Renal pelvis (tissue), 4 donors: ENCODE measurements around the gene PC. TPM values are rescaled to one million over a fixed set of nuclear protein-coding genes. Genes with fewer than 3 reads are reported as not detected.

Experiments used
- DNase-seq: peaks from one replicate; pipeline ENCODE4 v3.0.0-alpha.2; 2013
- polyA plus RNA-seq, 3 donors: library from polyadenylated mRNA; unstranded; fragments of 120-200 nt; gene quantifications; one replicate each; pipeline ENCODE4 v1.2.1, GENCODE V29; 2013; ENCODE audit not compliant: insufficient read length in 3 of 3

Gene PC
- polyA plus RNA-seq, 3 donors, result 56.3 to 61.7 (median 56.8) TPM

DNA sequence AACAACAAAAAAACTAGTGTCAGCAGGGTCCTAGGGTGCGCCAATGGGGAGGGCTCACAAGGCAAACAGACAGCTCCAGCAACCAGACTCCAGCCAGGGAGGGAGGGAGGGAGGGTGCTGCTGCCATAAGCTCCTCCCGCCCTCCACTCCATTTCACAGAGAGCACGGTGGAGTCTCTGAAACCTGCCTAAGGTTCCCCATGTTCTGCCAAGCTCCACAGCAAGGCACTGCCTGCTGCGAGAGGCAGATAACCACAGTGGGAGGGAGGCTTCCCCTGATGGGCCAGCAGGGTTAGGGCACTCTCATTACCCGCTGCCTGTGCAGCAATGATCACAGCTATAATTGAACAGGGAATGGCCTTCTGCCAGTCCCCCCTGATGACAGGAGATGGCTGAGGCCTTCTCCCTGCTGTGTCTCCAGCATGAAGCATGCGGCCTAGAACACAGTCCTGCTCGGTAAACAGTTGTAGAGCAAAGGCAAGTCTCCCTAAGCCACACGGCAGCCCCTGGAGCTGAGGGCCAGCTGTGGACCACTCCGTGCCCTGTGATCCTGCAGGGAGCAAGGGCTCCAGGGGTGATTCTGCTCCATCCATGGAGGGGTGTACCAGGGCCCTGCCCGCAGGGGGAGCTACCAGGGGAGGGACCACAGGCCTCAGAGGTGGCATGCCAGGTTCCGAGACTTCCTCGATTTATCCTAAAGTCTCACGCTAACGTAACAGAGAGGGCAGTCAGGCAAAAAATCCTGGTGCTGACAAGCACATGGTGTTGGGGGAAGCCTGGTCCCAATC lies 42.9 kb downstream of the PC start:
- no peak for DNase-seq

DNA sequence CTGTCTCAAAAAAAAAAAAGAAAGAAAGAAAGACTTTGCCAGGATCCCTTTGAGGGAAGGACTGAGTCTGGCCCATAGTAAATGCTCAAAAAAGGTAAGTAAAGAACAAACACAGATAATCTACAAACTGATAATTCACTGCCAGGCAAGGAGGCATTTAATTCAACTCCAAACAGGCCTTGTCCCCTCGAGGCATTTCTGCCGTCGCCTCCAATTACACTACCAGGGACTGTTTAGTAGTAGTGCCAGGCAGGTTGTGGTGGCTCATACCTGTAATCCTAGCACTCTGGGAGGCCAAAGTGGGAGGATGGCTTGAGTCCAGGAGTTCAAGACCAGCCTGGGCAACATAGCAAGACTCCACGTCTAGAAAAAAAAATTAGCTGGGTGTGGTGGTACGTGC lies 43.7 kb downstream of the PC start:
- DNase-seq, result no peak

DNA sequence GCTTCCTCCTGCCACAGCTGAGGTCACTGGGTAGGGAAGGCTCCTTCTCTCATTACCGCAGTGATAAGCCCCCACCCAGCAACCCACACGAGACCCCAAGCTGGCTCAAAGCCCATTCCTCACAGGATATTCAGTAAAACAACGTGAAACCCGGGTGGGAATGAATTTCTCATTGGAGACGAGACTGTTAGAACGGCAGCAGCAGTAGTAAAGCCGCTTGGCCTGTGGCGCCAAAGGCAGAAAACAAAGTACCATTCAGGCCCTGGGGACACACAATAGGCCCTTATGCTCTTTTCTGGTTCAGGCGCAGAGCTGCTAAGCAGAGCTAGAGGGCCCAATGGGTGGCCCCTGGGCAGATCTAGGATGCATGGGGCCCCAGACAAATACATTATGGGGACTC lies 45.3 kb downstream of the PC start:
- DNase-seq, result no peak

DNA sequence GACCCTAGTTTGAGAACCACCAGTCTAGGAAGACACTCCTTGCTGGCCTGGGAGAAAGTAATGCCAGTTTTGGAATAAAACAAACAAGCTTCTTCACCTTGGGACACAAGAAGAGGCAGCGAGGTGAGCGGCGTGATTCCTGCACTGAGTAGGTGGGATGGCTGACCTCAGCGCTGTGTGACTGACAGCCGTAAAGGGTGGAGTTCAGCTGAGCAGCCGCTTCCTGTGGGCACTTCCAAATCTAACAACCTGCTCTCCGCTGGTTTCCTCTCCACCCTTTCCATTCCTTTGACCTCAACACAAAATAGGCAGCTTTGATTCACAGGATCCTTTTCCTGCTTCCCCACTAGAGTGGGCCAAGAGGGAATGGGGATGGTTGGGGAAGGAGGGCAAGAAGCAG lies 45.8 kb downstream of the PC start:
- no peak for DNase-seq

DNA sequence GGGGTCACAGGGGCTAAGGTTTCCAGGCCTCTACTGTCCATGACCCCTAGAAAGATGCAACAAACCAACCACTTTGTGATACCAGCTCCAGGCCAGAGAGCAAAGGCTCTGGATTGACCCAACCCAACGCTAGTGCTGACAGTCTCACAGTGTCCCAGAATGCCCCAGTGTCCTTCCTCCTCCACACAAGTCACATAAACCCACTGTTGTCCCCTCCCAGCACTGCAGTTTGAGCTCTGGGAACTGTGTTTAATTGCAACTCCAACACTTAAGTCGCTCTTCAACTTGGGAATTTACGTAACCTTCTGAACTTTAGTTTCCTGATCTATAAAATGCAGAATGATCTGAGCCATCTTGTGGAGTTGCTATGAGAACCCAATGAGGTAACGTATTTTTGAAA lies 47.5 kb downstream of the PC start:
- DNase-seq, result no peak

DNA sequence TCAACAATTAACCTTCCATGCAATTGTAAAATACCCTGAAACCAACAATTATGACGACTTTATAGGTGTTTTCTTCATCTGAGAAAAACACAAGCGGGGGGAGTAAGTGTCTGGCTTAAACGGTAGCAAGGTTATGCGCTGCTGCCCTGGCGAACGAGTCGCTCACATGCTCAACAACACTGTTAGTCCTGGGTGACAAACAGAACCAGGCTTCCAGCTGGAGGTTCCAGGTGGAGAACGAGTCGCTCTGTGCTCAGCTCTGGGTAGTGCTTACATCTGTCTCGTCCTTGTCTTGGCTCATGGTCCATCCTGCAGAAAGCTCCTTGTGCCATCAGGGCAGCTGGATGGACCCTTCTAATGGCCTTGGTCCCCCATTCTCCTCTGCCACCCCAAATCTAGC lies 48.2 kb downstream of the PC start:
- no peak for DNase-seq

DNA sequence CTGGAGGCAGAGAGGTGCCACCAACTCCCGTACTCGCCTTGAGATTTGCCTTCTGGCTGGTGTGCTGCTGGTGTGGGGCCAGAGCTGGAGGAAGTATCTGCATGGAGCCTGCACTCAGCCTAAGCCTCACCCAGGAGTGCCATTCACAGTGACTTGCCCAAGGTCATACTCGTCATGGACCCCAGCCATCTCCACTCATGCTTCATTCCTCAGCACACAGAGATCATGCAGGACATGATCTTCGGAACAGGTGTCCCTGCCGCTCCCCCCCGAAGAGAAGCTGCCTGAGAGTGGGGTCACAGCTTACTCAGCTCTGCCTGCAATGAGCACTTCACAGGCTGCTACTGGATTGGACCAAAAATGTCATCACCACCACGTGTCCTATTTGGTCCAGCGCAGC lies 49.0 kb downstream of the PC start:
- no peak for DNase-seq

DNA sequence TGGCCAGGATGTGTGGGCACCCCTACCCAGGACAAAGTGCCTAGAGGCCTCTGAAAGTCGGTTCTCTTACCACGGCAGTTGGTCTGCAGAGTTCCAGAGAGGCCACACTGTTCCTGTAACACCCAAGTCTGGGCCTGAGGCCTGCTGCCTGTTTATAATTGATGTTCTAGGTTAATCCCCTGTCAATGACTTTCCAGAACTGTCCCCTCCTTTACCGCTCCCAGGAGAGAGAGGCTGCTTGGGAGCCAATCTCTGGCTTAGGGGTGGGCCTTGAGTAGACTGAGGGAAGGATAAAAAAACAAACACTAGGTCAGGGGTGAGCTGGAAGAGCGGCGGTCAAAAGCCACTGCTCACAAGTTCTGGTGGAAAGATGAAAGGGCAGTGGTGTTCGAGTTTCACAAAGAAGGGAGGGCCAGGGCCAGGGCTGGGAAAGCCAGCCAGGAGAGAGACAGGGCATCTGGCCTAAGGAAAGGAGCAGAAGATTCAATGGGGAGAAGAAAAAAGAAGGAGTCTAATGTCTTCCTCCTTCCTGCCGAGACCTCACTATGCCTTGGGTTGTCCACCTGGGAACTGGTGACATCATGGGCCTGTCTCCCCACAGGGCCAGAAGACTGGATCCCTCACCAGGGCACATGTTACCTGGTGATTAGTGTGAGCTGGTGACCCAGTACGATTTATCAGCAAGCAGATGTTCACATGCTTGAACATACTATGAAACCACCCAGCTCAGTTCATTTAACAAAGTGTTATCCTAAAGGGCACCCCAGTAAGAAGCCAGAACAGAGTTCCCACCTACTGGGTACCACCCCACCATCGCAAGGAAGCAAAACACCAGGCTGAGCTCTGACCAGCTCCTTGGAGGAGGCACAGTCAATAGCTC lies 50.2 kb downstream of the PC start:
- DNase-seq, result peak; percentile 48

DNA sequence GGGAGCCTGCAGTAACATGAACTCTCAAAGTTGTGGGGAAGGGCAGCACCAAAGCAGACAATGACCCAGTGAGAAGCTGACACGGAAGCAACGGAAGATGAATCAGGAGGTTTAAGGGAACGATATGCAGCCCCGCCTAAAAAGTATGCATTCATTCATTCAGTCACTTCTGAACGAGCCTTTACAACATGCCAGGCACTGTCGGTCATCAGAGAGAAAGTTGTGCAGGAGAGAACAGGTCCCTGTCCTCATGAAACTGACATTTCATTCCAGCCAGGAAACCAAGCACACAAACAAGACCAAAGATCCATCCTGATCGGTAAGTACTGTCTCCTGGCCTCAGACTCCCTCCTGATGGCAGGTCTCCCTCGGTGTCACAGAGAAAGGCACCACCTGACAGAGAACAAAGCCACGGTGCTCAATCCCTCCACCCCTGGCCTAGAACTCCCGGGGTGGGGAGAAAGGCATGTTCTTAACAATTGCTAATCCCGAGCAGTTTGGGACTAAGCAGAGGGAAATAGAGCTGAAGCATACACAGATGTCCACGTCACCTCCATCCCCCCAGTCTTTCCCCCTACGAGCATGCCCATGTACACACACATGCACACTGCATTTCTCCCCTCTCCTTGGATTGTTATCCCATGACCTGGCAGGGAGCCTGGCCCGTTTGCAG lies 52.0 kb downstream of the PC start:
- no peak for DNase-seq

DNA sequence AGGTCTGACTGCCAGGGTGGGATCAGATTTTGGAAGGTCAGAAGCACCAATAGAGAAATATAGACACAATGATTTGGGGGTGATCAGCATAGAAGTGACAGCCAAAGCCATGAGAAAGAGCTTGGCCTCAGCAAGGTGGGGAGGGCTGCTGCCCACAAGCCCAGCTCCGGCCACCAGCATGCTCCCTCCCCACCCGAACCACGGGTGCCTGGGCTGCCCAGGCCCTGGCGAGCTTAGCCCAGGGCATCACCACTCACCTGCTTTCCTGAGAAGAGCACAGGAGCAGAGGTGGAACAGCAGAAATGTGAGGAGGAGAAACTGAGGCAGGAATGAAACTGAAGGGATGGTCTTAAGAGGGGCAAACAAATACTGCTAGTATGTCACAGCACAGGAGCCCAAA lies 52.6 kb downstream of the PC start:
- DNase-seq, result no peak

DNA sequence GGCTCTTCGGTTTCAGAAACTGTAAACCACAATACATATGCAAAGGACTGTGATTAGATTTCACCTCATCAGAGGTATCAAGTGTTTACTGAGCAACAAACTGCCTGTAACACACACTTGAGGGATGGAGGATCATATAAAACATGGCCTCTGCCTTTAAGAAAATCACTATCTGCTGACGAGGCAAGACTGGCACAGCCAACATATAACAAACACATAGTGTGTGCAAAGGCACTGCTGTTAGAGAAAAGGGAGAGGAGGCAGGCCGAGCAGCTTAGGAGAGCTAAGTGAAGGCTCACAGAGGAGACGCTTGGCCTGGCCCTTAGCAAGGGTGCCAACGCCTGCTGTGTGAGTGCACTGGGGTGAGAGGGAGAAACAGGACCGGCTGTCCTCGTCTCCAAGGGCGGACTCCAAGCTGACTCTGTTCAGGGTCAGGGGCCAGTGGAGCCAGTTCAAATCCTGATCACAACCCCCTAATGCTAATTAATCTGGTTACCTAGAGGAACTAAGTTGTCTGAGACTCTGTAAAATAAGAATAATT lies 53.1 kb downstream of the PC start:
- no peak for DNase-seq

DNA sequence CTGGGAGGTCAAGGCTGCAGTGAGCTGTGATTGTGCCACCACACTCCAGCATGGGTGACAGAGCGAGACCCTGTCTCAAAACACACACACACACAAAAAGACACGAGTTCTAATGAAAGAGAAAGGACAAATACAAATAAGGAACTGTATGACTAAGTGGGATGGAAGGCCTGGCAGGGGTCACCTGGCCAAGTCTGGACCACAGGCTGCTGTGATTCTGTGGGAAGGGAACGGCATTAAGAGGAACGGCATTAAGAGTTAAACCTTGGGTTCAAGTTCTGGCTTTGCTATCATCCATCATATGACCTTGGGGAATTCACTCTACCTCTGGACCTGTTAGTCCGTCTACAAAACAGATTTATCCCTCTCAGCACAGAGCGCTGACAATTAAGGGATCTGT lies 53.6 kb downstream of the PC start:
- DNase-seq, result no peak

DNA sequence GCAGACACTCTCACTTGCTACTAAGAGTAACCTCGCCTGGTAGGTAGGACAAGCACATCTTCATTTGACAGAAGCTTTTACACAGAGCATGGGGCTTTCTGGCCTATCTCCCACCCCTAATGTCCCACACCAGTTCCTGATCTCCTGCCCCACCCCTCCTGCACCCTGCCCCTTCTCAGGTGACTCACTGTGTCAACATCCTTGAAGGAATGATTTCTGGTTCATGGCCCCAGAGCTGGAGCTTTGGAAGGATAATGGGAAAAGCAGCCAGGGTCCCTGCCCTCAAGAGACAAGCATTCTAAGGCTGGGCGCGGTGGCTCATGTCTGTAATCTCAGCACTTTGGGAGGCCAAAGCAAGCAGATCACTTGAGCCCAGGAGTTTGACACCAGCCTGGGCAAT lies 54.1 kb downstream of the PC start:
- no peak for DNase-seq

DNA sequence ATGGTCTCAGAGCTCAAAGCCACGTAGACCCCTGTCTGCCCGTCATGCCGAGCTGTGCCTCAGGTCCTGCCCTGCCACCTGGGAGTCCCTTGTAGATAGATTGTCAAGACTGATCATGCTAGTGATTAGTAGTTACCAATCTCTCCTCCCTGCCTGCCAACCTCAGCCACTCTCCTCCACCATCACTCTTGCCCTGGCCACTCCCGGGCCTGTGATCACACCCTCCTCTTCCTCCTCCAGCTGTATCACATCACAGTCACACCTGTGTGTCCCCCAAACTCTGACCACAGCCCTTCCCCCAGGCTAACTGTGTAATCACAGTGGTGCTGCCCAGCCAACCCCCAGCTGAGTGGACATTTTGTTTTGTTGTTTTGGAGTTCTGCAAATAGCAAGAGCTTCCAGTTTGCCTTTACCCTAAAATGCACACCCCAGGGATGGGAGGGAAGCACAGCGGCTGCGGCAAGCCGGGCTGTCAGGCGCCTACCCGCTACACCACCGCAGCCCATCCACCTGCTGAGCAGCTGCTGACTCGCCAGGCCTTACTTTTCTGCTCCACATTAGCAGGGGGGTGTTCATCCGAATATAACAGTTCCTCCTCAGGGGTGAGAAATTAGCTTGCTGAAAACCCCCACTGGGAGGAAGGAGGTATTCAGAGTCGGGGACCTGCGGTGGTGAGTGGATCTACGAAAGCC lies 55.6 kb downstream of the PC start:
- DNase-seq, result no peak

DNA sequence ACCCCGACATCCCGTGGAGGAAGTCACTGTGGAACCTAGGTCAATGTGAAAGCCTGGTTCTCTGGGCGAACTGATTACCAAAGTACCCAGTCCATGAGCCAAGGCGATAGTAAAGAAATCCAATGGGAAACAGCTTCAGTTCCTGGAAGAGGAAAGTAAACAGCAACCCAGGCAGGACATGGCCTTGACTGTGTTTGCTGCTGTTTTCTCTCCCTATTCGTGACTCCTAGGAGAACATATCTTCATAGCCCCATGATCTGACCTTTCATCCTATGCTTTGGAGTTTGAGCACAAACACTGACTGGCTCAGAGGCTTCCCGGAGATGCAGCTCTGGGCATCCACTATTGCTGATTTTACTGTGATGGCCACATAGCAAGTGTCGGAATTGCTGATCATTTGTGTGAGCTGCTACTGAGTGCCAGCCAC lies 56.2 kb downstream of the PC start:
- no peak for DNase-seq

DNA sequence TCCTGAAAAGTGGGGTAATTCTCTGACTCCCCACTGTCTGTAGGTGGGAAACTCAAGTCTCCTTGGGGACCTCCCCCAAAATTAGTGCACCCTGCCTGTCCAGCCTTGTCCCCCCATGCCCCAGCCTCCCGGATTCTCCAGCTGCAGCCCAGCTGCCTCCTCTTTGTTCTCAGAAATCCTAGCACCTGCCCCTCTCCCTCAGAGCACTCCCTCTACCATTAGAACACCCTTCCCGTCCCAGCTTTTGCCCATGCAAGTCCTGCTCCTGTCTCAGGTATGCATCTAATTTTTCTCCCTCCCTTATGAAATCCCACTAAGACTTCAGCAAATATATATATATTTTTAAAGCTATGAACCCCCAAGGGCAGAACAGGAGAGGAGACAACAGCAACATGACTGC lies 64.0 kb downstream of the PC start:
- no peak for DNase-seq

DNA sequence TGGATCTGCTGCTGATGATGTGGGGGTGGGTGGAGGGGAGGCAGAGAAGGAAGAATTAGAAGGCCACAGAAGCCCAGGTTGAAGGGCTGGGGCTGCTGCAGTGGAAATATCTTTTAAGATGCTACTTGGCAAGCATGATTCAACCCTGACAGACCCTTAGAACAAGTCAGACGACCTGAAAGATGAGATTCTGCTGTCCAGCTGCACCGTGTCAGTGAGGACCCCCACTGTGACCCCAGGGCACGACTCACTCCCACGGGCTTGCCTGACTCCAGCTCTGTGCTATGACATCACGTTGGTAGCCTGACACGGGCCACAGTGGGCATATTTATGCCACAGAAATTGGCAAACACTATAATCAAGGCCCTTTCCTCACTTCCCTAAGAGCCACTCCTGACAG lies 65.3 kb downstream of the PC start:
- DNase-seq, result peak; percentile 55

DNA sequence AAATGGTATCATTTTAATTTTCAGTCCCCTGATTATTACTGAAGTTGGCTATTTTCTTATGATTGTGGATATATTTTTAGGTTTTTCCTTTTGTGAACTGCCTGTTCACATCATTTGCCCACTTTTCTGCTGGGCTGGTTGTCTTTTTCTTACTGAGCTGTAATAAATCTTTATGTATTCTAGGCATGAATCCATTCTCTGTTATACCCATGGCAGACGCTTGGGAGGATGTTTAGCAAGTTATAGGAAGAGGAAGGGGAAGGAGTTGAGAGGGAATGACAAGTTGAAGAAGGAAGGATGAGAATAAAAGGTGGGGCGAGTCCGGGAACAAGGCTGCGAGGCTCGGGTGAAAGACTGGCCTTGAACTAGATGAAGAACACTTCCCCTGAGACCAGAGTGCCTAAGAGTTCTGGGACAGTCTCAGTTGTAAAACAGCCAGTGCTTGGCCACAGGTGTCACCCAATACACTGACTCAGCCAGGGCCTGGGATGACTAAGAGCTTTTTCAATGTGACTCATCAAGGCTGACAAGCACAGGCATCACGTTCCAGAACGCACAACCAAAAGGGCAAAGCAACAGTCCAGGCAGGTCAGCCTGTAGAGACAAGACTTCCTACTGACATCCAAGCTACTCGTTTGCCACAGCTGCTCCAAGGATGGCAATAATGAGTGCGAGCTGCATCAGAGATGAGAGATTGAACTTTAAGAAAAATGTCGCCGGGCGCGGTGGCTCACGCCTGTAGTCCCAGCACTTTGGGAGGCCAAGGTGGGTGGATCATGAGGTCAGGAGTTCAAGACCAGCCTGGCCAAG lies 66.1 kb downstream of the PC start:
- no peak for DNase-seq

DNA sequence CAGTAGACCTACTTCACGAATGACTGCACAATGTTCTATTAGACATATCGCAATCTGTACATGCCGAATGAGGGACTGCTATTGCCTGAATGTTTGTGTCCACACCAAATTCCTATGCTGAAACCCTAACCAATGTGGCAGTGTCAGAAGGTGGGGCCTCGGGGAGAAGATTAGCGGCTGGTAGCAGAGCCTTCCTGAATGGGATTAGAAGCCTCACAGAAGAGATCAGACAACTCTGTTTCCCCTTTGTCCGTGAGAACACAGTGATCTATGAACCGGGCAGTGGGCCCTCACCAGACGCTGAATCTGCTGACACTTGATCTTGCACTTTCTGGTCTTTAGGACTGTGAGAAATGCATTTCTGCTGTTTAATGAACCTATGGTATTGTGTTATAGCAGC lies 68.2 kb downstream of the PC start:
- DNase-seq, result no peak

DNA sequence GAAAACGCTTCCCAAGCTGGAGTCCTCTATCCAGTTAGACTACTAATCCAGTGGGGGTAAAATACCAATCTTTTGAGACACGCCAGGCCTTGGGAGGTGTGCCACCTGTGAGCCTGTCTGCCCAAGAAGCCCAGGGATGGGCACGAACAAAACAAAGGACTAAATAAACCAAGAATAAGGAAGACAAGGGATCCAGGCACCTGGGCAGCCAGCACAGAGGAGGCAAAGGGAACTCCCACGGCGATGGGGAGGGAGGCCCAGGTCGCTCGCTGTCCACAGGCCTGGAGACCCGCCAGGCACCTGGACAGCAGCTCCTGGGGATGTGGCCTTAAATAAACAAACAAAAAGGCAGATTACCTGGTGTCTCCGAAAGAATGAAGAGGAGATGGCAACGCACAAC lies 69.9 kb downstream of the PC start:
- no peak for DNase-seq

DNA sequence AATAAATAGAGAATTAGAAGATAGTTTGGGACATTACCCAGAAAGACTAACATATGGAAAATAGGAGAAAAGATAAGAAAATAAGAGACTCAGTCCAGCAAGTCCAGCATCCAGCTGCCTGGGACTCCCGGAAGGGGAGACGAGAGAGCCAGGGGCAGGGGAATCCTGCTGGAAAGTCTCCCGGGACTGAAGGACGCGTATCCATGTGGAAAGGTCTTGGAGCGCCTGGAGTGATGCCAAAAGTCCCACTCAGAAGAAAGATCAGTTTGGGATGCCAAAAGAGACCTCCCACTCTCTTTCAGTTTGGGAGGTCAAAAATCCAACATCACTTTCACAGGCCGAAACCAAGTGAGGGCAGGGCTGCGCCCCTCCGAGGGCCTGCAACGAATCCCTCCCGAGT lies 70.7 kb downstream of the PC start:
- no peak for DNase-seq
